Vagina (tissue), 2 donors: Measurements from ENCODE around the gene NUP37. TPM values are rescaled to one million over a fixed set of nuclear protein-coding genes. Genes with fewer than 3 reads are reported as not detected.
"Not testable (repeated sequence)": the region's sequence is repeated elsewhere in the genome, so short reads cannot be mapped to it uniquely, and the experiment has no call there.

ENCODE experiments used
- DNase-seq, 2 donors: peaks; one replicate each; pipeline ENCODE4 v3.0.0-alpha.2; 2017; ENCODE audit errors: extremely low spot score in 2 of 2
- H3K27ac ChIP-seq: fragments of 200-600 bp; sonication (generic); one replicate; pipeline ENCODE4 v1.5.1; 2019
- H3K27me3 ChIP-seq: fragments of 200-600 bp; sonication (generic); one replicate; pipeline ENCODE4 v1.5.1; 2019
- H3K36me3 ChIP-seq, 2 donors: fragments of 200-600 bp; sonication (generic); one replicate each; pipeline ENCODE4 v1.5.1; 2017 to 2019
- H3K4me1 ChIP-seq: fragments of 200-600 bp; sonication (generic); one replicate; pipeline ENCODE4 v1.5.1; 2019
- H3K4me3 ChIP-seq, 2 donors: fragments of 200-600 bp; sonication (generic); 1 replicate in 1 of 2; 2 replicates in 1 of 2; pipeline ENCODE4 v1.5.1; 2016 to 2019
- H3K9me3 ChIP-seq: fragments of 200-600 bp; sonication (generic); one replicate; pipeline ENCODE4 v1.5.1; 2019
- CTCF ChIP-seq, 3 experiments: fragments of 450-650 bp in 2 of 3; fragments of 200-600 bp in 1 of 3; sonication (generic) in 1 of 3; IDR thresholded peaks; one replicate each; pipeline ENCODE4 v1.5.1; 2017 to 2019; ENCODE audit warnings: antibody characterized with exemption in 3 of 3, mild to moderate bottlenecking in 2 of 3, moderate library complexity in 2 of 3
- POLR2A ChIP-seq, 2 donors: fragments of 450-650 bp; IDR thresholded peaks; one replicate each; pipeline ENCODE4 v1.6.1; 2017; ENCODE audit warnings: antibody characterized with exemption in 2 of 2, mild to moderate bottlenecking in 2 of 2, moderate library complexity in 2 of 2
- POLR2AphosphoS5 ChIP-seq, 2 donors: sonication (generic); formaldehyde crosslinking; IDR thresholded peaks; one replicate each; pipeline ENCODE4 v1.9.0; 2017; ENCODE audit warnings: antibody characterized with exemption in 2 of 2, mild to moderate bottlenecking in 2 of 2, low read depth in 1 of 2; ENCODE audit not compliant: insufficient read depth in 1 of 2
- intact Hi-C: fragments of 100-400 bp; cut with DNase I; formaldehyde crosslinking; loops from one replicate; pipeline ENCODE4 v1.15.1; 2023
- total RNA-seq: library from RNA; depleted of rRNA; stranded (reverse); fragments of >200 nt; gene quantifications from one replicate; pipeline ENCODE4 v1.2.3, GENCODE V29; 2016

Gene NUP37
- total RNA-seq, 1 donor from 2014 or later, result 22.6 TPM

- DNase-seq, result no peak
- H3K4me3 ChIP-seq, result no peak overlapping the region
- no peaks in the 10 kb centered on the region for H3K4me1 ChIP-seq
- no peaks in the 10 kb centered on the region for H3K36me3 ChIP-seq
- no peaks in the 10 kb centered on the region for H3K9me3 ChIP-seq
- intact Hi-C loops, result no loop called here
- TF ChIP-seq CTCF (IDR thresholded peaks at IDR 0.05) (no peak), POLR2AphosphoS5 (IDR thresholded peaks at IDR 0.05; ENCODE audit: insufficient read depth in 1 of 2, low read depth in 1 of 2) (no peak), POLR2A (IDR thresholded peaks at IDR 0.05) (no peak)
- no peak overlapping the region for H3K27ac ChIP-seq
- H3K27me3 ChIP-seq, result no peaks in the 10 kb centered on the region
Observed at GRCh38 chr12:102144221-102144620, 24.3 kb upstream of the NUP37 start.

GRCh38 chr12:102142866-102143373 lies 23.0 kb upstream of the NUP37 start:
- H3K36me3 ChIP-seq, H3K27me3 ChIP-seq, DNase-seq, H3K4me3 ChIP-seq, H3K27ac ChIP-seq, H3K4me1 ChIP-seq, intact Hi-C loops, H3K9me3 ChIP-seq: not testable (repeated sequence)

GRCh38 chr12:102137619-102138018 lies 17.7 kb upstream of the NUP37 start:
- H3K27ac ChIP-seq, H3K9me3 ChIP-seq, H3K27me3 ChIP-seq, H3K4me3 ChIP-seq, H3K4me1 ChIP-seq, H3K36me3 ChIP-seq, intact Hi-C loops, DNase-seq: not testable (repeated sequence)

- intact Hi-C loops, H3K27ac ChIP-seq, H3K4me3 ChIP-seq, H3K27me3 ChIP-seq, H3K36me3 ChIP-seq, DNase-seq, H3K4me1 ChIP-seq, H3K9me3 ChIP-seq: not testable (repeated sequence)
Observed at GRCh38 chr12:102131442-102131841, 11.5 kb upstream of the NUP37 start.

GRCh38 chr12:102130720-102131119 lies 10.8 kb upstream of the NUP37 start:
- H3K9me3 ChIP-seq, H3K27me3 ChIP-seq, H3K4me3 ChIP-seq, H3K27ac ChIP-seq, H3K36me3 ChIP-seq, DNase-seq, H3K4me1 ChIP-seq, intact Hi-C loops: not testable (repeated sequence)

GRCh38 chr12:102121328-102121727 lies 1.4 kb upstream of the NUP37 start:
- H3K4me3 ChIP-seq, H3K27me3 ChIP-seq, H3K36me3 ChIP-seq, intact Hi-C loops, DNase-seq, H3K9me3 ChIP-seq, H3K27ac ChIP-seq: not testable (repeated sequence)
- peaks cover 20% of the 10 kb centered on the region for H3K4me1 ChIP-seq

GRCh38 chr12:102120886-102121285 lies 972 bp upstream of the NUP37 start:
- TF ChIP-seq POLR2AphosphoS5 (IDR thresholded peaks at IDR 0.05; ENCODE audit: insufficient read depth in 1 of 2, low read depth in 1 of 2) (no peak), POLR2A (IDR thresholded peaks at IDR 0.05) (no peak), CTCF (IDR thresholded peaks at IDR 0.05) (no peak)
- Histone ChIP-seq H3K27ac (no peak overlapping the region), H3K36me3 (peaks cover 0 to 10% of the 10 kb centered on the region in 2 donors), H3K9me3 (no peaks in the 10 kb centered on the region), H3K4me3 (peak overlapping the region; percentile 73 to 84), H3K27me3 (no peaks in the 10 kb centered on the region), H3K4me1 (peaks cover 20% of the 10 kb centered on the region)
- no peak for DNase-seq
- intact Hi-C loops, result no loop called here

GRCh38 chr12:102120564-102120873 lies 605 bp upstream of the NUP37 start:
- H3K4me3 ChIP-seq, result peak overlapping the region; percentile 73 to 84
- DNase-seq, result no peak
- peaks cover 20% of the 10 kb centered on the region for H3K4me1 ChIP-seq
- intact Hi-C loops, result no loop called here
- H3K27ac ChIP-seq, result peak overlapping the region; percentile 89
- TF ChIP-seq POLR2A (IDR thresholded peaks at IDR 0.05) (no peak), CTCF (IDR thresholded peaks at IDR 0.05) (no peak), POLR2AphosphoS5 (IDR thresholded peaks at IDR 0.05; ENCODE audit: insufficient read depth in 1 of 2, low read depth in 1 of 2) (no peak)
- no peaks in the 10 kb centered on the region for H3K9me3 ChIP-seq
- H3K27me3 ChIP-seq, result no peaks in the 10 kb centered on the region
- peaks cover 0 to 13% of the 10 kb centered on the region in 2 donors for H3K36me3 ChIP-seq
